Measurements from ENCODE around the gene EPB41L1.
A peak's percentile ranks its signal among the peaks of the same experiment; 100 is the strongest.

Gene EPB41L1

DNA sequence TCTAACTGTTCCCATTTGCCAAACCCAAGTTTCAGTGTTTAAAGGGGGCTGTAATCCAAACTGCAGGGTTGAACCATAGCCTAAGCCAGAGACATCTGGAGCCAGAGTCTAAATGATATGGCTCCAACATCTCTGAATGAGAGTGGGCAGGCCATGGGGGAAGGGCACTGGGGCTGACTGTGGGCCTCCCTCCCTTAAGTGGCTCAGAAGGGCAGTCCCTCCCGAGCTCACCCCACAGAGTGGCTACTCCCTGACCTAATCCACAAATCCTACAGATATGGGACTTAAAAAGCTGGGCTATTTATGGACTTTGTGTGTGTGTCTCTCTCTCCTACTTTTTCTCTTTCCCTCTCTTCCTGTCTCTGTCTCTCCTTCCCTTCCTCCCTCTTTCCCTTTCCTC is 45.9 kb downstream of the EPB41L1 start:
- H3K36me3 ChIP-seq (ENCODE audit: low read depth): no peaks in the 10 kb centered on the region
- H3K27ac ChIP-seq (ENCODE audit: poor library complexity, severe bottlenecking): no peak overlapping the region
- TF ChIP-seq CTCF (IDR thresholded peaks at IDR 0.05; ENCODE audit: poor library complexity, severe bottlenecking): no peak
- H3K4me3 ChIP-seq (ENCODE audit: severe bottlenecking): no peak overlapping the region
- no peaks in the 10 kb centered on the region for H3K9me3 ChIP-seq (ENCODE audit: severe bottlenecking)
- H3K4me1 ChIP-seq (ENCODE audit: insufficient read depth, poor library complexity, severe bottlenecking): no peaks in the 10 kb centered on the region
- H3K27me3 ChIP-seq (ENCODE audit: insufficient read depth, poor library complexity, severe bottlenecking): no peaks in the 10 kb centered on the region
- ATAC-seq (ENCODE audit: low read depth): no peak
- no peak for DNase-seq (ENCODE audit: low spot score)

DNA sequence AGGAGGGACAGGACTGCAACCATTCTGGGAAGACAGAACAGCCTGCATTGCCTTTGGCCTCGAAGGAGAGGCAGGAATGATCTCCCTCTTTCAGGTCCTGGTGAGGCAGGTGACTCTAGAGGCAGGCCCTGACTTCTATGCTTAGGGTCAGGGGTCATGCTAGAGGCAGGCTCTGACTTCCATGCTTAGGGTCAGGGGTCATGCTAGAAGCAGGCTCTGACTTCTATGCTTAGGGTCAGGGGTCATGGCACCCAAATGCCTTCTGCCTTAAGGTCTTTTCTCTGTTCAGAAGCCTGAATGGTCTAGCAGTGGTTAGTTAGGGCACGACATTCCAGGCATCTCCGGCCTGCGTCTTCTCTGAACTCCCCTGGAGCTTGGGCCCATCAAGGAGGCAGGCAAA is 46.7 kb downstream of the EPB41L1 start:
- Histone ChIP-seq H3K36me3 (ENCODE audit: low read depth) (no peaks in the 10 kb centered on the region), H3K4me3 (ENCODE audit: severe bottlenecking) (no peak overlapping the region), H3K4me1 (ENCODE audit: insufficient read depth, poor library complexity, severe bottlenecking) (no peaks in the 10 kb centered on the region), H3K27me3 (ENCODE audit: insufficient read depth, poor library complexity, severe bottlenecking) (no peaks in the 10 kb centered on the region), H3K27ac (ENCODE audit: poor library complexity, severe bottlenecking) (no peak overlapping the region), H3K9me3 (ENCODE audit: severe bottlenecking) (no peaks in the 10 kb centered on the region)
- no peak for TF ChIP-seq CTCF (IDR thresholded peaks at IDR 0.05; ENCODE audit: poor library complexity, severe bottlenecking)
- DNase-seq (ENCODE audit: low spot score): no peak
- ATAC-seq (ENCODE audit: low read depth): no peak

GRCh38 chr20:36202891-36203338 is 48.4 kb downstream of the EPB41L1 start:
- Histone ChIP-seq H3K4me3 (ENCODE audit: severe bottlenecking) (no peak overlapping the region), H3K9me3 (ENCODE audit: severe bottlenecking) (no peaks in the 10 kb centered on the region), H3K4me1 (ENCODE audit: insufficient read depth, poor library complexity, severe bottlenecking) (no peaks in the 10 kb centered on the region), H3K36me3 (ENCODE audit: low read depth) (no peaks in the 10 kb centered on the region), H3K27me3 (ENCODE audit: insufficient read depth, poor library complexity, severe bottlenecking) (no peaks in the 10 kb centered on the region), H3K27ac (ENCODE audit: poor library complexity, severe bottlenecking) (no peak overlapping the region)
- peak; percentile 100 for TF ChIP-seq CTCF (IDR thresholded peaks at IDR 0.05; ENCODE audit: poor library complexity, severe bottlenecking)
- ATAC-seq (ENCODE audit: low read depth): peak; percentile 60
- peak; percentile 83 for DNase-seq (ENCODE audit: low spot score)

GRCh38 chr20:36203861-36204260 is 49.3 kb downstream of the EPB41L1 start:
- ATAC-seq (ENCODE audit: low read depth): no peak
- Histone ChIP-seq H3K27ac (ENCODE audit: poor library complexity, severe bottlenecking) (no peak overlapping the region), H3K36me3 (ENCODE audit: low read depth) (no peaks in the 10 kb centered on the region), H3K4me3 (ENCODE audit: severe bottlenecking) (no peak overlapping the region), H3K27me3 (ENCODE audit: insufficient read depth, poor library complexity, severe bottlenecking) (no peaks in the 10 kb centered on the region), H3K9me3 (ENCODE audit: severe bottlenecking) (no peaks in the 10 kb centered on the region), H3K4me1 (ENCODE audit: insufficient read depth, poor library complexity, severe bottlenecking) (no peaks in the 10 kb centered on the region)
- no peak for TF ChIP-seq CTCF (IDR thresholded peaks at IDR 0.05; ENCODE audit: poor library complexity, severe bottlenecking)
- DNase-seq (ENCODE audit: low spot score): no peak

DNA sequence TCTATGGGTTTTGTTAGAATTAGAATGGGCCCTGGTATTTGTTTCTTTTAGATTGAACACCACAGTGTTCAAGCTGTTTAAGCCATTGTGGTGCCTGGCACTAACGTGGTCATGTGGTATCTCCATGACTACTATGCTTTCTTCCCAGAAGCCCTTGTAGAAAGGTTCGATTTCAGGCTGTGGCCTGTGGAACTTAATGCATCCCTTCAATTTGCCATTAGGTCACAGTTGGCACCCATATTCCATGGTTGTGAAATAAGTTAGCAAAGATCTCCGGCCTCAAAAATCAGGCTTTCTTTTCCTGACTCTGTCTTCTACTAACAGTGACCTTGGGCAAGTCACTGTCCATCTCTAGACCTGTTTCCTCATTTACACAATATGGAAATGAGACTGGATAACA is 50.5 kb downstream of the EPB41L1 start:
- Histone ChIP-seq H3K9me3 (ENCODE audit: severe bottlenecking) (no peaks in the 10 kb centered on the region), H3K27me3 (ENCODE audit: insufficient read depth, poor library complexity, severe bottlenecking) (no peaks in the 10 kb centered on the region), H3K36me3 (ENCODE audit: low read depth) (no peaks in the 10 kb centered on the region), H3K4me1 (ENCODE audit: insufficient read depth, poor library complexity, severe bottlenecking) (no peaks in the 10 kb centered on the region), H3K4me3 (ENCODE audit: severe bottlenecking) (no peak overlapping the region), H3K27ac (ENCODE audit: poor library complexity, severe bottlenecking) (no peak overlapping the region)
- TF ChIP-seq CTCF (IDR thresholded peaks at IDR 0.05; ENCODE audit: poor library complexity, severe bottlenecking): no peak
- ATAC-seq (ENCODE audit: low read depth) (no peak), DNase-seq (ENCODE audit: low spot score) (no peak)
